Cortex of kidney (tissue), 1 donor: Measurements from ENCODE around the gene SCN2A.

Source experiments
- DNase-seq: peaks from one replicate; lab custom pipeline; 2025; lab: John Stamatoyannopoulos, UW

Gene SCN2A

DNA sequence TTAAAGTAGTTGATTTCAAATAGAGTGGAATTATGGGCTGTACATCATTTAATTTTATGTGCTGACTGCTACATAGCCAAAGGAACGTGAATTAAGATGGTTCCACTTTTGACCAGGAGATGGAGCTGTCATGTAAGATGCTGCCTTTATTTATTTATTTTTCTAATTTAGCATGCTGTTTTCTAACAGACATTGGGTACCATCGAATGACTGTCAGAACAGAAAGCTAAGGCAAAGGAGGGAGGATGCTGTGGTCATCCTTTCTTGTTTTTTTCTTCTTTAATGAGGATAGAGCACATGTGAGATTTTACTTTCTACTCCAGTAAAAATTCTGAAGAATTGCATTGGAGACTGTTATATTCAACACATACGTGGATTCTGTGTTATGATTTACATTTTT is at the start of gene SCN2A:
TSS of gene SCN2A (plus strand) at position 185 of the 400 bp plus-strand sequence. CDS start 56,410 bp downstream, outside the sequence.
- no peak for DNase-seq

DNA sequence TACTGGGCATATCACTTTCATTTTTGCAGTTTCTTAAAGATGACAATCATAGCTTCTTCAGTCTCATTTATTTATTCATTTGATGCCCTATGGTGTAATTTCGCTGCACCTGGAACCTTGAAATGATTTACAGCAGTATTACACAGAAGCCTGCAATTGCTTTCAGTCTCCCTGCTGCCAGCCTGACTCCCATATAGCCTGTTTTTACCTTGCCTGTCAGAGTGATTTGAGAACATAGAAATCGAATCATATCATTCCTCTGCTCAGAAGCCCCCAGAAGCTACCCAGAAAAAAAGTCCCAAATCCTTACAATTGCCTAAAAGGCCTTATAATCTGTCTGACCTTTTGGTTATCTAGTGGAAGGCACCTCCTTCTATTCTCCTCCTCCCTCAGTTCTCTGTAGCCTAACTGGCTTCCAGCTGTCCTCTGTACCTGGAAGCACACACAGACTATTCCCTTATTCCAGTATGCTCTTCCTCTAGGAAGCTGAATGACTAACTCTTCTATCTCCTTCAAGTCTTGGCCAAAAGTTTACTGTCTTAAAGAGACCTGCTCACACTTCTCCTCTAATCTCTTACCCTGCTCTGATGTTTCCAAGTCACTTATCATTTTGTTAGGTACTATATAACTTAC is 48.0 kb upstream of the SCN2A start:
- DNase-seq = no peak

DNA sequence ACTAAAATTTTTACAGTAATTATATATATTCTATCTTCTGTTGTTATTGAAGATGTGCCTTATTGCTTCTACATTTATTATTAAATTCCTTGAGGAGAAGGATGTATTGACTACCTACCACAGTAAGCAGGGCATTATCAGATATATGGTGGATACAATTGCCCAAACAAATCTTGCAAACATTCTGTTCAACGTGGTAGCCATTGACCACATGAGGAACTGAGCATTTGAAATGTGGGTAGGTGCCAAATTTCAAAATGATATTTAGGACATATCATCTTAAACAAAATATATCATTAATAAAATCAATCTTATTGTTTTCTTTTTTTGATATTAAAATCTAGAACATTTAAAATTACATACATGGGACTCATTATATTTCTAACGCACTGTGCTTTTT is 46.5 kb upstream of the SCN2A start:
- DNase-seq = no peak

DNA sequence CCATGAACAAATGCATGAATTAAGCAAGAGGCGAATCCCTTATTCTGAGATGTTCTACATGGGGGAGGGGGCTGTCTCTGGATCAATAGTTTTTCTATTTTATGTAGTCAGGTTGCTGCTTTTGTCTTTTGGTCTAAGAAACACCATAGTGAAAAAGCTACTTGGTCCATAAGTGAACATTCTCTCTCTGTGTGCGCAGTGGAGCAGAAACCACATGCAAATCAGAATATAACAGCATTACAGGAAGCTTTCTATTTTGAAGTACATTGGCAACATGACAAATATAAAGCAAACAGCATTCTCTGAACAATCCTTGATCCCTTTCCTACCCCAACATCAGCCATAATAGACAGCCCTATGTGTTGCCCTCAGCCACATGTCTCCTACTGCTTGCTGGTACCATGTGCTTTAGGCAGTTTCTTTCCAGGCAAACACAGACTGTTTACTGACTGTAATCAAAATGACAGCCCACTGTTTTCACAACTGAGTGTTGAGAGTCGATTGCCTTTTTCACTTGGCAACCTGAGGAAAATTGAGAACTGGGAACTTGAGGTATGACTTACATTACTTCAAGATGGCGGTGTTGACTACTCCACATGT is 45.9 kb upstream of the SCN2A start:
- DNase-seq = no peak

DNA sequence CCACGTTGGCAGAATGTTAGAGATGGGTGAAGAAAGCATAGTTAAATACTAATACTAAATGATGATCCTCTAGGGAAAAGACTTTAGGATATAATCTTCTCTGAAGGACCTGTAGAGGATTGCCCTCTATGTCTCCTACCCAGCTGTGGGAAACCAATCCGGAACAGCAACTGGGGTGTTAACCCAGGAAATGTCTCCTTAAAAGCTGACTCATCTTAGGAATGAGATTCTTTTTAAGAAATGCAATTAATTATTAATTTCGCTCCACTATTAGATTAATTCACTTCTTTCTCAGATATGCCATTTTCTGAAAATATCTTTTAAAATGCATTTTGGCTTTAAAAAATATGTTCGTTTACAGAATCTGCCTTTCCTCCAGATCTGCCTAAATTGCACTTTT is 42.8 kb upstream of the SCN2A start:
- DNase-seq = no peak

DNA sequence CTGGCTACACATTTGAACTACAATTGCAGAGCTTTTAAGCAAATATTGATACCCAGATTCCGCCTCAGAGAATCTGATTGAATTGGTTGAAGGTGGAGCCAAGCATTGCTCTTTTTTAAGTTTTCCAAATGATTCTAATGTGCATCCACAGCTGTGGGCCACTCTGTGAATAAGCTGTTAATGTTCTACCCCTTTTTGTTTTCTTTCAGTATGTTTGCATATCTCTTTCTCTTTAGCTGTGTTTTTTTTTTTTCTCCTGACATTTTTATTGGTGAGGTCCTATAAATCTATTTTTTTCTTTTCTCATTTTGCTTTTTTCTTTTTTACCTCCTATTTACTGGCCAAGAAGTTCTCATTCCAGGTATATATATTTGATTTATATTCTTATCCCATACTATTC is 41.9 kb upstream of the SCN2A start:
- DNase-seq = no peak

DNA sequence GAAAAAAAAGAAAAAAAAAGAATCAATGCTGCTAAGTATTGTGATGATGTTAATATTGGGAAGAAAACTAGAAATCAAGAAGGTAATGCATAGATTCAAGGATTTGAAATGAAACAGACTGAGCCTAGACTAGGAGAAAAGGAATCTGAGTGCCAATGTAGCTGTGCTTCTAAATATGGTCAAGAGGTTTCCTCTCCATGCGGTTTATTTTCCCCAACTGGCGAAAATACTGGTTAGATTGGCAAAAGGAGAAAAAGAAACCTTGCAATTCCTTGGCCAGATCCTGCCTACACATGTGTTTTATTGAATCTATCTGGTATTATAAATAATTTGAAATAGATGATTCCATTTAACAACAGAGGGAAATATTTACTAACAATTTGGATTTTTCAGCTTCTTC is 41.0 kb upstream of the SCN2A start:
- DNase-seq = no peak

DNA sequence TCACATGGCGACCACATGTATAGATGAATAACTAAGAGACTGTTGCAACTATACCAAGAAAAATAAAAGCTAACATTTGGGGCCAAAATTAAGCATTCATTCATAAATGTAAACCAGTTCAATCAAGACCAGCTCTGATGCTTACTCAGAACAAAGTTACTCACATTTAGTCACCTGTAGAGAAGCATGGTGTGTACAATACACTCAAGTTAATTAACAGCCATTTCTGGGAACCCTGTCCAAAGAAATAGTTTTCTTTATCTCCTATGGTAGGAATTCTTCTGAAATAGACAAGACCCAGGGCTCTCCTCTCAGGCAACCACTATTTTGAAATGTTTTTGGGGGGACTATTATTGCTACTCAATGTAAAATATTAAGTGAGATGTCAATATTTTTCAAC is 37.0 kb upstream of the SCN2A start:
- DNase-seq = no peak

DNA sequence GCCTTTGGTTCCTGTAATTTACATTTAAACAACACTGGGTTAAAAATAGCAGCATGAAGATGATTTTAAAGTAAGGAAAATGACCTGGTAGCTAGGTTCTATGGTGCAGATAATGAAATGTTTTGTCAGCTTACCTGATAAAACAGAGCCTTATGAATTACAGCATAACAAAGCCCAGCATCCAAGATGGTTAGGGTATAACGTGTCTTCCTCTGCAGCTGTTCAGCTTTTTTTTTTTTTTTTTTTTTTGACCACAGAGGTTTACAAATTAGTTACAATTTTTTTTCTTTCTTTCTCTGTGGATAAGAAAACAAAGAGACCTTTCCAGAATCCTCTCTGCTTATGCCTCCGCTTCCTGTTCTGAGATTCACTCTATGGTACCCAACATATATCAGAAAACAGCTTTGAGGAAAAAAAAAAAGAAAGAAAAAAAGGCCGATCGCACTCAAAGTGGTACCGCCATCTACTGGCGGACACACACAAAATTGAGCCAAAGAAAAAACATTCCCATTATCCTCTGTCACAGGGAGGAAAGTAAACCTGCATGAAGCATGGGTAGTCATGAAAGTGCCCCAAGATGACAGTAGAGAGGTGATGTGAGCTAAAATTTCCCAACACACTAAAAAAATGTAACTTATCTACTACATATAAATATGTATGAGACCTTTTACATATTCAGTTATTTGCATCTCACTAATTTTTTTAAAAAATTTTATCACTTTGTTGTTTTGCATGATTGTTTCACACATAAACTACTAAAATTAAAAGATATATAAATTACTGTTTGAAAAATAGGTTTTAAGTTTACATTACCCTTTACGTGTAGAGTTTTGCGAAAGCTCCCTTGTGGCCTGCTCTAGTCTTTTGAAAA is 35.3 kb upstream of the SCN2A start, which contains the start of gene SCN3A:
TSS of gene SCN3A (minus strand) at position 362 of the 871 bp plus-strand sequence. CDS start 27,656 bp downstream, outside the sequence.
- no peak for DNase-seq

DNA sequence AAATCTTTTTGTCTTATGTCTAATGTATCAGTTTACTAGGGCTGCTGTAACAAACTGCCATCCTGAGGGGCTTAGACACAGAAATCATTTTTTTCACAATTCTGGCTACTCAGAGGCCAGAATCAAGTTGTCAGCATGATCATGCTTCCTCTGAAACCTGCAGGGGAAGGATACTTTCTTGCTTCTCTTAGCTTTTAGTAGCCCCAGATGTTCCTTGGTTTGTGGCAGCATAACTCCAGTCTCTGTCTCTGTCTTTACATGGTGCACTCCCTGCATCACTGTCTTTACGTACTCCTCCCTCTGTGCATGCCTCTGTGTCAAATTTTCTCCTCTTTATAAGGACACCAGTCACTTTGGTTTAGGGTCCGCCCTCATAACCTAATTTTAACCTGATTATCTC is 33.3 kb upstream of the SCN2A start:
- no peak for DNase-seq

DNA sequence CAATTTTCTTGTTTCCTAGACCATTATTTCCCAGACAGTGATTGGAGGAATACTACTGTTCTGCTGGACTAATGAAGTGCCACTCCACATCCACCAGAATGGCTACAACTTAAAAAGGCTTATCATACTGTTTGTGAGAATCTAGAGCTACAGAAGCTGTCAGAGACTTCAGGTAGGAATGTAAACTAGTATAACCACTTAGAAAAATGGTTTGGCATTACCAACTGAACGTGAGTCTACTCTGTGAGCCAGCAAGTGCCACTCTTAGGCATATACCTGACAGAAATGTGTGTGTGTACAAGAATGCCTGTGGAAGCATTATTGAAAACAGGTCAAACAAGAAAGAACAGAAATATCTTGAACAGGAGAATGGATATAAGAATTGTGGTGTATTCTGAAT is 31.1 kb upstream of the SCN2A start:
- no peak for DNase-seq

DNA sequence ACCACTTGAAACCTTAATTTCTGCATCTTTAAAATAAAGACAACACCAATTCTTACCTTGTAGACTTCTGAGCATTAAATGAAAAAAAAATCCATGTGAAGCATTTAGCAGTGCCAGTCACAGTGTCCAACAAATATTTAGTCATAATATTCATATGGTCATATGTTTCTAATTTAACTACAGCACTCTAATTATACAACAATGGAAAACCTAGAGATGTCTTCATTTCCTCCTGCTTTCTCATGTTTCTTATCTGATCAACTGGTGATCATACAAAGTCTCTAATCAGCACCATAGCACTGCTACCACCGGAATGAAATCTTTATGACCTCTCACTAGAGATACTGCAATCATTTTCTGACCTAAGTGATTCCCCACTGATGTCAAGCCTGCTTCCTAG is 25.1 kb upstream of the SCN2A start:
- DNase-seq = no peak

DNA sequence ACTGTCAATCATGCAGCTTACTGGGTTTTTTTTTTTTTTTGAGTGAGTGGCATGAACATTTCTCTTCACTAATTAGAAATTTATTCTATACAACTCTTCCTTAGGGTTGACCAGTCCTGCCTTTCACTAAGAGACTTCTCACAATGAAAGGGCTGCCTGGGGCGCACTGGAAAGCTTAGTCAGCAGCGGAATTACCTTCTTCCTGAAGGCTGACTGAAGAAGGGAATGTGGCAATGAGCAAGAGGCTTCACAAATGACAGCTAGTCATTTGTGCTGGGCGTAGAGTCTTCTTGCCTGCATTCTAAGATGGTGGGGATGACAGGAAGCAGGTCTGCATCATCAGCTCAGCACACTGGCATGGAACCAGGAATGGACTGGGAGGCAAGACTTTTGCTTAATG is 19.7 kb upstream of the SCN2A start:
- DNase-seq = no peak

DNA sequence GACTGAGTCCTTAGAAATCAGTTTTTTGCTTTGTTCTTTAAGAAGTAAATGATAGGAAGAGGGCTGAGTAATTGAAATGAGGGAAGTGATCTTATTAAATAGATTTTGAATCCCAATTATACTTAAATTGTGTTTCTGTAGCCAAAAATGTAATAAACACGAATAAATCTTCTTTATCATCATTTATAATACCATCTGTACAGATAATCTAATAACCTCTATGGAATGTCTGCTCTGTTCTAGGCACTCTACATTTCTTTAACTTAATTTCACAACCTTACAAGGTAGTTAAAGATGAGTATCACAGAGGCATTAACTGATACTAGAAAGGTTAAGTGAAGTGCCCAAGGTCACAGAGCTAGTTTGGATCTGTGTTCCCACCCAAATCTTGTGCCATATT is 14.3 kb upstream of the SCN2A start:
- DNase-seq = no peak

DNA sequence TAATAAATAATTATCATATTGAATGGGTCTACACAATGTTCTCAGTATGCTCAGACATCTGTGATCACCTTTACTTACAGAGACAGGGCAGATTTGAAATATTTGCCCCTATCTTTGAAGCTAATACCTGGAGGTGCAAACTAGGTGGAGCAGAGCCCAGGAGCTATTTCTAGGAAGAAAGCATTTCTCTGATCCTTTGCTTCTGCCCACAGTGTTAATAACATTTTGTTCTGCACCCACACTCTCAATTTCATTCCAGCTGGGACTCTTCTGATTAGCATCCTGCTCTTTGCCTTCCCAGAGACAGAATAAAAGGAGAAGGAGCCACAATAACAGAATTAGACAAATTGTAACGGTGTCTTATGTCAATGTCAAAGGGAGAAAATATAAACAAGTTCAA is 11.6 kb upstream of the SCN2A start:
- no peak for DNase-seq

DNA sequence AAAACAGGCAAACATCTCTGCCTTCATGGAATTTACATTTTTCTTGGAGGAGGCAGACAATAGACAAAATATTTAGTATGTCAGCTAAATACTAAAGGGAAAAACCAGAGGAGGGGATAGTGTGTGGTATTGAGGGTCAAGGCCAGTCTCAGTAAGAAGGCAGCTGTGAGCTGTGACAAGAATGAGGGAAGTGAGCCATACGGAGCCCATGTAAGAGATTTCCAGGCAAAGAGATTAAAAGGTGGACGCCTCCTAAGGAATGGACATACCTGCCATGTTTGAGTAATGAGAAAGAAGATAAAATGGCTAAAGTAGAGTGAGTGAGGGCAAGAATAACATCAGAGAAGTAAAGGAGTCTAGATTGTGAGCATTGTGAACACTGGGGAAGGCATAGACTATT is 2.2 kb upstream of the SCN2A start:
- DNase-seq = no peak

DNA sequence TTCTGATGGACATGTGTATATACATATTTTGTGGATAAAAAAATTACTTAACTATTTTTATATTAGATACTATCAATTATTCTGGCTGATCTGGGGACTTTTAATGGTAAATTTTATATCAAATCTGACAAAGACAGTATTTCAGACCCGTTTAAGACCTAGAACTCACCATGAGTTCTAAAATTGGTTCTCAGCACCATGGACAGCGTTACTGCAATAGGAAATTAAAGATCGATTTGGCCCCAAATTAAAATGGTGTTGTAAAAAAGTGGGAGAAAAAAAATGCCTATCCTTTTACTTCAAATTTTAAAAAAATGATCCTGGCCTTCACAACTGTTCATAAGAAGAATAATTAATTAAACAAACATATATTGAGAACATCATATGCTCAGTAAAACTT is 919 bp upstream of the SCN2A start:
- no peak for DNase-seq

DNA sequence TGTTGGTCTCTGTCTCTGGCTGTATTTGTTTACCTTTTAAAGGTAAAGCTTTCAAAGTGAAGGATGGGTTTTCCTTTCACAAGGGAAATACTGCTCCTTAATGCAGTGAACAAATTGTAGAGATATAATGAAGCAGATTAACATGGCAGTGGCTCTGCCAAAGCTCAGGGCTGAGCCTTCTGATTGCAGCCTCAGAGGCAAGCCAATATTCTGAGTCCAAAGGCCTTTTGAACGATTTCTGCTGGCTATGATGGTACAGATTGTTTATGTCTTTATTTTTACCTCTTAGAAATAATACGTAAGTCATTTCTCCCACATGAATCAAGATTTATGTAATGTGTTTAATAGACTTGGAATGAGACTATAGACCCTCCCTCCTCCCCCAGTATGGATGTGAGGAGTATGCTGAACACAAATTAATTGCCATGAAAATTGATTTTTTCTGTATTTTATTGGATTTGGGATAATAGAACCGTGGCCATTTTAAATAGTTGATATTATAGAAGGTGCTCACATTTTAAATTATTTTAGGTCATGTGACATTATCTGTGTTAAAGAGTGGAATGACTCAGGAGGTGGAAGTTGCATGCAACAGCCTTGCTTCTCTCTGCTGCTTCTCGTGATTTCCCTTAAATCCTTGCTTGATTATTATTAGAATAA is 772 bp downstream of the SCN2A start:
- DNase-seq = no peak

DNA sequence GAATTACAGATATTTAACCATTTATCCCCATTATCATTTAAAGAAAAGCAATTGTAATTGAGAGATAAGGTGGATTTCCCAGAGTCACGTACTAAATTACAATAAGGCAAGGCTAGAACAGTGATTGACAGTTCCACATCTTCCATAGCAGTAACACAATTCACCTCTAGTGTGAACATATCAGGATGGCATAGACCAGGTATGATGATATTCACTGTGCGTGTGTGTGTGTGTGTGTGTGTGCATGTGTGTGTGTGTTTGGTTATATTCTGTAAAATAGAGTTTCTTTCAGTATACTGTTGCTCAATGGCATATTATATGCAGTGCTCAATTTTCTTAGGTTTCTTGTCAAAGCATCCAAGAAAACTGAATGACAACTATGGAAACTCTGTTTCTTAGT is 1.7 kb downstream of the SCN2A start:
- DNase-seq = no peak

DNA sequence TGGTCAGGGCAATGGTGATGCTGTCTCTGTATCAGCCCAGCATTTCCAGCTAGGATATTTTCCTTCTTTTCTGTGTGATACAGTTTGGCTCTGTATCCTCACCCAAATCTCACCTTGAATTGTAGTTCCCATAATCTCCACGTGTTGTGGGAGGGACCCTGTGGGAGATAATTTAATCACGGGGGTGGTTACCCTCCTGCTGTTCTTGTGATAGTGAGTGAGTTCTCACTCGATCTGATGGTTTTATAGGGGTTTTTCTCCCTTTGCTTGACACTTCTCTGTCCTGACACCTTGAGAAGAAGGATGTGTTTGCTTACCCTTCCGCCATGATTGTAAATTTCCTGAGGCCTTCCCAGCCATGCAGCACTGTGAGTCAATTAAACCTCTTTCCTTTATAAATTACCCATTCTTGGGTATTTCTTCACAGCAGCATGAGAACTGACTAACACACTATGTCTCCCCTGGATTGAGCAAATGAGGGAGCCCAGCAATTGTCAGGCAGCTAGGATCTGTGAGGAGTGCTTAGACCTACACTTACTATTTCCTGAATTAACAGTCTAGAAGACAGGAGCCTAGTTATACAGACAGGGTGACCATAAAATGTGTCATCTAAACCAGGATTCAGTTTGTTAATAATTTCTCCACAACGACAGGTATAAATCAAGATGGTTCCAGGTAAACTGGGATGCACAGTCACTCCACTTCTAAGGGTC is 6.0 kb downstream of the SCN2A start:
- DNase-seq = no peak

DNA sequence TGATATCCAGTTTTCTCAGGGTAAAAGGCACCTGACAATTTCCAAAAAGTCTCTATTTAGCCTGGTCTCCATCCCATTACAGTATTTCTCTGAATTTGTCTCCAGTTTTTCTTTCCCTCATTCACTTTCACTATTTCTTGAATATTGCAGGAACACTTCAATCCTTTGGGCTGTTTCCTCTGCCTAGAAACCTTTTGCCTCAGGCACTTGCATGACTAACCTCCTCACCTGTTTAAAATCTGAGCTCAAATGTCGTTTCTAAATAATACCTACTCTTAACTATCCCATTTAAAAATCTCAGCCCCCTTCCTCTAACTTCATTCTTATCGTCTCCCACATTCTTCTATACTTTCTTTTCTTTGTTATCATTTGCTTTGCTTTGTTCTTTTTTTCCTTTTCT is 9.0 kb downstream of the SCN2A start:
- DNase-seq = no peak

DNA sequence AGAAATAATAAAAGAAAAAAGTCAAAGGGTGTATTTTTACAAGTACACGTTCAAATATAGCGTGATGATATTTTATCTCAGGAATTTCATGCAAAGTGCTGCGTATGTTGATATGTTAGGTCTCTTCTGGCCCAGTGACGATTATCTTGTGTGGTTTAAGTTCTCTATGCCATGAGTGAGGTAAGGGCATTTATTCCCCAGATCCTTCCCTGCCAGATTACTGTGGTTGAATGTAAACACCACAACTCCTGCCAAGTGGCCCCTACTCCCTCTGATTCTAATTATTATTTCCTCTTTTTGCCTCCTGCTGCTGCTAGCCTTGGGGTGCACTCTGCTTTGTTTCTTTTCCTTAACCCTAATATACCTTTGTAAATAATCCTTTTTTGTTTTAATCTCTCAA is 12.2 kb downstream of the SCN2A start:
- DNase-seq = no peak
